Measurements from ENCODE around the gene MAGEB1.

Gene MAGEB1

DNA sequence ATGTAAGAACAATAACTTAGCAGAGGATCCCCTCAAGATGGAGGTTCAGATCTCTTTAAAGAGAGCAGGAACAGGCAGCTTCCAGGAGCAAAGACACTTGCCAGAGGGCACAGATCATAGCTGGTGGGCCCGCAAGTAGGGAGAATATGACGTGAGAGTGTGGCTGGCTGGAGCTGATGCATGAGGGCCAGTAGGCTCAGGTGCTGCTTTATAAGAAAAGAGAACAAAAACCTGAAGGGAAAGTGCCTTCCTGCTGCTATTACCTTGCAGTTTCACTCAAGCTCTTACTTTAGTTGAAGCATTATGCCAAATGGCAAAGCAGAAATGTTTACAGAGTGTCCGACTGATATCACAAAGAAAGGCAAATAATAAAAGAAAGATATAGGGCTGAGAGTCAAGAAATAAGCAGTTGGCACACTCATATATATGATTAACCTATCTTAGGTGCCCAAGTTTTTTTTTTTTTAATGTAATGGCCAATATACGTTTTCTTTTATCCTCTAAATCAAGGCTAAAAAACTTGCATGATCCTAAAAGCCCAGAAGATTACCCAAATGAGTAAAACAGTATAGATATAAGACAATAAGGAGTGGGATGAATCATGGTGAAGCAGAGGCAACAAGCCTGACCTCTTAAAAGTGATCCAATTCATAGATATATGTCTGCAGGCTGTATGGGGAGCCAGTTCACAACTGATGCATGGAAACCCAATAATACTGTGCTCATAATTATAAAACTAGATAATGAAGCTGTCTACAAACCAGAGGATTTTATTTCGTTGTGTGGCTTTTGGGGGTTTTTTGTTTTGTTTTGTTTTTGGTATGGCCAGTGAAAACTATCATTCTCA lies 49.7 kb downstream of the MAGEB1 start:
- ChIA-PET POLR2A (no interaction called here), CTCF (no interaction called here)
- no peak for DNase-seq (ENCODE audit: extremely low spot score)
- TF ChIP-seq ELF4 (IDR thresholded peaks at IDR 0.05) (no peak), ARNT (IDR thresholded peaks at IDR 0.05) (no peak), FOXK2 (IDR thresholded peaks at IDR 0.05) (no peak), LEF1 (IDR thresholded peaks at IDR 0.05; ENCODE audit: borderline replicate concordance) (no peak), BHLHE40 (IDR thresholded peaks at IDR 0.05; ENCODE audit: borderline replicate concordance) (no peak), TARDBP (IDR thresholded peaks at IDR 0.05) (no peak), HDGF (IDR thresholded peaks at IDR 0.05; ENCODE audit: borderline replicate concordance) (no peak), ZNF384 (IDR thresholded peaks at IDR 0.05) (no peak), CTBP1 (IDR thresholded peaks at IDR 0.05; ENCODE audit: borderline replicate concordance) (no peak), SUZ12 (IDR thresholded peaks at IDR 0.05) (no peak), FOXM1 (IDR thresholded peaks at IDR 0.05; ENCODE audit: borderline replicate concordance) (no peak), FOXA1 (IDR thresholded peaks at IDR 0.05) (no peak), NFRKB (IDR thresholded peaks at IDR 0.05) (no peak), SP1 (IDR thresholded peaks at IDR 0.05) (no peak)
- TF ChIP-seq, protein P1, sequence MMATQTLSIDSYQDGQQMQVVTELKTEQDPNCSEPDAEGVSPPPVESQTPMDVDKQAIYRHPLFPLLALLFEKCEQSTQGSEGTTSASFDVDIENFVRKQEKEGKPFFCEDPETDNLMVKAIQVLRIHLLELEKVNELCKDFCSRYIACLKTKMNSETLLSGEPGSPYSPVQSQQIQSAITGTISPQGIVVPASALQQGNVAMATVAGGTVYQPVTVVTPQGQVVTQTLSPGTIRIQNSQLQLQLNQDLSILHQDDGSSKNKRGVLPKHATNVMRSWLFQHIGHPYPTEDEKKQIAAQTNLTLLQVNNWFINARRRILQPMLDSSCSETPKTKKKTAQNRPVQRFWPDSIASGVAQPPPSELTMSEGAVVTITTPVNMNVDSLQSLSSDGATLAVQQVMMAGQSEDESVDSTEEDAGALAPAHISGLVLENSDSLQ (IDR thresholded peaks at IDR 0.05), result no peak

GRCh38 chrX:30301208-30301607 lies 54.3 kb downstream of the MAGEB1 start:
- ChIA-PET CTCF (interaction anchor here (0.6 kb wide), 1 partner anchor 12 kb away, joined by 4 read pairs; no protein-coding TSS in a partner anchor), POLR2A (no interaction called here)
- DNase-seq (ENCODE audit: extremely low spot score), result no peak
- TF ChIP-seq ZNF384 (IDR thresholded peaks at IDR 0.05) (no peak), SP1 (IDR thresholded peaks at IDR 0.05) (no peak), LEF1 (IDR thresholded peaks at IDR 0.05; ENCODE audit: borderline replicate concordance) (no peak), HDGF (IDR thresholded peaks at IDR 0.05; ENCODE audit: borderline replicate concordance) (no peak), NFRKB (IDR thresholded peaks at IDR 0.05) (no peak), TARDBP (IDR thresholded peaks at IDR 0.05) (no peak), ELF4 (IDR thresholded peaks at IDR 0.05) (no peak), ARNT (IDR thresholded peaks at IDR 0.05) (no peak), CTBP1 (IDR thresholded peaks at IDR 0.05; ENCODE audit: borderline replicate concordance) (no peak), L3MBTL2 (conservative IDR thresholded peaks at IDR 0.05) (no peak), SUZ12 (IDR thresholded peaks at IDR 0.05) (no peak), FOXA1 (IDR thresholded peaks at IDR 0.05) (no peak), FOXM1 (IDR thresholded peaks at IDR 0.05; ENCODE audit: borderline replicate concordance) (no peak), FOXK2 (IDR thresholded peaks at IDR 0.05) (no peak), BHLHE40 (IDR thresholded peaks at IDR 0.05; ENCODE audit: borderline replicate concordance) (no peak)
- TF ChIP-seq, protein P1 (IDR thresholded peaks at IDR 0.05), result no peak

Data from HEK293T (cell line).